ENCODE data around the gene AKR1C2.

The AKR1C2 gene

GRCh38 chr10:4981722-4982471, 21.8 kb downstream of the AKR1C2 start (continued):
- TF ChIP-seq PRDM2 (tag by site-specific recombination; IDR thresholded peaks at IDR 0.05; ENCODE audit: borderline replicate concordance) (no peak), KLF17 (tag by site-specific recombination; IDR thresholded peaks at IDR 0.05) (no peak), ZNF2 (tag by site-specific recombination; IDR thresholded peaks at IDR 0.05) (no peak), ZNF140 (tag by site-specific recombination; IDR thresholded peaks at IDR 0.05) (no peak), ZSCAN18 (tag by site-specific recombination; IDR thresholded peaks at IDR 0.05) (no peak), ZXDB (tag by site-specific recombination; IDR thresholded peaks at IDR 0.05) (no peak), ZNF488 (tag by site-specific recombination; IDR thresholded peaks at IDR 0.05) (no peak), HIC1 (tag by site-specific recombination; IDR thresholded peaks at IDR 0.05) (no peak), ZIC2 (tag by site-specific recombination; IDR thresholded peaks at IDR 0.05) (no peak), ZNF302 (tag by site-specific recombination; IDR thresholded peaks at IDR 0.05; ENCODE audit: low read depth) (no peak), KLF16 (tag by site-specific recombination; IDR thresholded peaks at IDR 0.05) (no peak), ZNF366 (tag by site-specific recombination; conservative IDR thresholded peaks at IDR 0.05) (no peak), HOXC10 (CRISPR knock-in tag; IDR thresholded peaks at IDR 0.05) (no peak), ZNF558 (tag by site-specific recombination; IDR thresholded peaks at IDR 0.05) (no peak), SP3 (tag by site-specific recombination; IDR thresholded peaks at IDR 0.05) (no peak), ZNF37A (tag by site-specific recombination; IDR thresholded peaks at IDR 0.05) (no peak), ZNF341 (tag by site-specific recombination; IDR thresholded peaks at IDR 0.05; ENCODE audit: low read depth) (peak; percentile 54; the same call in 1 of the 2 replicates), GLIS1 (tag by site-specific recombination; IDR thresholded peaks at IDR 0.05) (0 out of 2 replicates have a peak, but pooled peaks have one; percentile 33), ZNF10 (tag by site-specific recombination; IDR thresholded peaks at IDR 0.05) (no peak), ZNF561 (tag by site-specific recombination; IDR thresholded peaks at IDR 0.05; ENCODE audit: borderline replicate concordance) (no peak), ZSCAN30 (tag by site-specific recombination; IDR thresholded peaks at IDR 0.05) (no peak), ZNF280C (tag by site-specific recombination; IDR thresholded peaks at IDR 0.05) (no peak), ZNF830 (tag by site-specific recombination; IDR thresholded peaks at IDR 0.05; ENCODE audit: low read depth) (no peak), YY2 (tag by site-specific recombination; IDR thresholded peaks at IDR 0.05) (no peak), ZNF155 (tag by site-specific recombination; IDR thresholded peaks at IDR 0.05) (no peak)
